Stomach smooth muscle (tissue), 2 donors: ENCODE results near the gene JPH3.
A peak's percentile ranks its signal among the peaks of the same experiment; 100 is the strongest.

ENCODE experiments used
- H3K27ac ChIP-seq: one replicate; pipeline ENCODE4 v1.7.0; 2013; ENCODE audit warnings: mild to moderate bottlenecking, low read length, inconsistent platforms
- H3K27me3 ChIP-seq, 2 donors: one replicate each; pipeline ENCODE4 v1.7.0; 2013; ENCODE audit warnings: low read length in 2 of 2; ENCODE audit not compliant: insufficient read depth in 2 of 2, control insufficient read depth in 1 of 2
- H3K36me3 ChIP-seq, 2 donors: one replicate each; pipeline ENCODE4 v1.7.0; 2013; ENCODE audit warnings: low read length in 2 of 2; ENCODE audit not compliant: control insufficient read depth in 2 of 2, insufficient read depth in 2 of 2
- H3K4me1 ChIP-seq: one replicate; pipeline ENCODE4 v1.7.0; 2013; ENCODE audit warnings: low read length; ENCODE audit not compliant: control insufficient read depth, insufficient read depth
- H3K4me3 ChIP-seq, 2 donors: one replicate each; pipeline ENCODE4 v1.7.0; 2013; ENCODE audit warnings: low read length in 2 of 2
- H3K9ac ChIP-seq, 2 donors: one replicate each; pipeline ENCODE4 v1.7.0; 2013; ENCODE audit warnings: low read length in 2 of 2, mild to moderate bottlenecking in 1 of 2
- H3K9me3 ChIP-seq, 2 donors: one replicate each; pipeline ENCODE4 v1.7.0; 2013; ENCODE audit warnings: low read length in 2 of 2; ENCODE audit not compliant: control insufficient read depth in 2 of 2
- donor health status: healthy.
- donor health status: Pancreatic carcinoma.

Gene JPH3

DNA sequence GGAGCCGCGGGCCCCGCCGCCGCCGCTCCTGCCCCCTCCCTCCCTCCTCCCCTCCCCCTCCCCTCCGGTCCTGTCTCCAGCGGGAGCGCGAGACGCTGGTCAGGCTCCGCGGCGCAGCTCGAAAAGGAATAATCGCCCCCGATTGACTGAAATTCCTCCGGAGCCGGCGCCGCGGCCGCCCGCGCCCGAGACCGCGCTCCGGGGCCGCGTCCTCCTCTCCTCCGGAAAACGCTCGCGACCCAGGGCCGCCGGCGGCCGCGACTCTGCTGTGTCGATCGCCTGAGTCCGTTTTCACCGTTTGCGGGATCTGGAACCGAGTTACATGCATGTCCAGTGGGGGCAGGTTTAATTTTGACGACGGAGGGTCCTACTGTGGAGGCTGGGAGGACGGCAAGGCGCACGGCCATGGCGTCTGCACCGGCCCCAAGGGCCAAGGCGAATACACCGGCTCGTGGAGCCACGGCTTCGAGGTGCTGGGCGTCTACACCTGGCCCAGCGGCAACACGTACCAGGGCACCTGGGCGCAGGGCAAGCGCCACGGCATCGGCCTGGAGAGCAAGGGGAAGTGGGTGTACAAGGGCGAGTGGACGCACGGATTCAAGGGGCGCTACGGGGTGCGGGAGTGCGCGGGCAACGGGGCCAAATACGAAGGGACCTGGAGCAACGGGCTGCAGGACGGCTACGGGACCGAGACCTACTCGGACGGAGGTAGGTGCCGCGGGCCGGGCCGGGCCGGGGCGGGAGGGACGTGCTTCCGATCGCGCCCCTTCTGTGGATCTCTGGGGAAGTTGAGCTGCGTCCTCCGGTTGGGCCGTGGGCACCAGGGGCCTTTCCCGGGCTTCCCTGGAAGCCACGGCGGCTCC, 744 bp downstream of the JPH3 start:
- Histone ChIP-seq H3K4me1 (peaks cover 6% of the 10 kb centered on the region), H3K4me3 (peak overlapping the region in 1 of 2 donors; percentile 35), H3K36me3 (no peaks in the 10 kb centered on the region), H3K27ac (no peak overlapping the region), H3K9me3 (peaks cover 0 to 4% of the 10 kb centered on the region in 2 donors), H3K27me3 (peaks cover 52 to 58% of the 10 kb centered on the region in 2 donors), H3K9ac (no peak overlapping the region)

DNA sequence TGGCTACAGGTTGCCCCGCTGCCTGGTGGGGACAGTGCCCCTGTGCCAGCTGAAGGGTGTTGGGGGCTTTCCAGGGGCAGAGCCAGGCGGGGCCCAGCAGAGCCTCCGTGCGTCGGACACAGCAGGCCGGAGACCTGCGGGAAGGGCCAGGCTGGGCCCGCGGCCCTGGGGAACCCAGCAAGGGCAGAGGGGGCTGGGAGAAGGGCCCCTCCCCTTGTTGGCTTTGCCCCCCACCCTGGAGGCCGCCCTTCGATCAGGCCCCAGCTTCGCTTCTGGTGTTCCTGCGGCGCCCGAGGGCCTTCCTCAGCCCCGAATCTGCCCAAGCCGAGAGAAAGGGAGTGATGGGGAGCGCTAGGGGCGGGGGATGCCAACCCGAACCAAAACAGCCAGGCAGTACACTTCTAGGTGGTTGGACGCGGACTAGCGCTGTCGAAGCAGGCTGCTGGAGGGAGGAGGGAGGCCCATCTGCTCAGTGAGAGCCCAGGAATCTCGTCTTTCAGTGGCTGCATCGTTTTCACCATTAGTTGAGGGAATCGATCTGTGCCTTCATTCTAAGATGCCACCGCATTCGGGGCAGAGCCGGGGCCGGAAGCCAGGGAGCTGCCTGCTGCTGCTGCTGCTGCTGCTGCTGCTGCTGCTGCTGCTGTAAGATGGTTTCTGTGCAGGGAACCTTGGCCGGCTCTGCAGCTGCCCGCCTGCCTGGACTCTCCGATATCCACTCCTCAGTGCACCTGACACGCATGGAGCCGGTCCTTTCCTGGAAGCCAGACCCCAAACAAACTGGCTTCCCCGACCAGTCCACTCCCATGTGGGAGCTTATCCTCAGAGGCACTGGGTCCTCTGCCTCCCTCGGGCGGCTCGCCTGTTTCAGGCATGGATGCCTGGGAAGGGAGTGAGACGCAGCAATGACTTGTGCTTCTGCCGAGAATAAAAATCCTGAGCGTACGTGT, 1.7 kb downstream of the JPH3 start:
- peaks cover 52 to 55% of the 10 kb centered on the region in 2 donors for H3K27me3 ChIP-seq
- H3K36me3 ChIP-seq = no peaks in the 10 kb centered on the region
- no peak overlapping the region for H3K27ac ChIP-seq
- no peak overlapping the region for H3K4me3 ChIP-seq
- H3K4me1 ChIP-seq = peaks cover 6% of the 10 kb centered on the region
- H3K9me3 ChIP-seq = peaks cover 0 to 4% of the 10 kb centered on the region in 2 donors
- H3K9ac ChIP-seq = no peak overlapping the region

DNA sequence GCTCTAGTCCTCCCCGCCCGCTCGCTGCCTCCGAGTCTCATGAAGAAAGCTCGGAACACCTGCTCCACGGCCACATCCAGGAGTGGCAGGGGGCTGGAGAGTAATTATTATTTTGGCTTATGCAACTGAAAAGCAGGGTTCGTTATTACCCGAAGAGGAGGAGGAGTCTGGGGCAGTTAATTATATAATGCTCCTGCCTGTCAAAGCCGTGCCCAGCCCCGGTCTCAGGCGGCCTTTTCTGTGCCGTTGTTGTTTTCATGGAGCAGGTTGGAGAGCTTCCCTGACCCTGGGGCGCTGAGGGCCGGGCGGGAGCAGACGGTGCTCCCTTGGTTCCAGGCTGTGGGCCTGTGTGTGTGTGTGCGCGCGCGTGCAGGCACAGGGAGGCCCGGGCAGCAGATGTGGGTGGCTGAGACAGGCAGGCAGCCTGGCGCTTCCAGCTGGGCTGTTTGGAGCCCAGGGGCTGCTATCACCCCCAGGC, 2.4 kb downstream of the JPH3 start:
- Histone ChIP-seq H3K27ac (no peak overlapping the region), H3K4me1 (peaks cover 6% of the 10 kb centered on the region), H3K9me3 (no peaks in the 10 kb centered on the region), H3K36me3 (no peaks in the 10 kb centered on the region), H3K27me3 (peaks cover 46 to 51% of the 10 kb centered on the region in 2 donors), H3K9ac (no peak overlapping the region), H3K4me3 (no peak overlapping the region)

DNA sequence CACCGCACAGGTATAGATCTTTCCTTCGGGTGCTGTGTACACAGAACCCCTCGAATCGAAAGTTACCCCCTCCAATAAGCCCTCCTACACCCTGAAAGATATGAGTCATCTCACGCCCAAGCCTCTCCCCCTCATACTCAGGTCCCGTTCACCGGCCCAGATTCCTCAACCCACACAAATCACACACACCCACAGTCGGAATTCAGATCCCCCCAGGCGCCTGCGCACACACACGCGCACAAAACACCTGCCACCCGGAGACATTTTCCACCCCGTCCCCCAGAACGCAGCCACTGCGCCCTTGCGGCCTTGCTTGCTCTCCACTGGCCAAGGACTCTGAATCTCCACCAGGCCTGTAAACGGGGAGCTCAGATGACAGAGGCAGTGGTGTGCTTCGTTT, 4.9 kb downstream of the JPH3 start:
- no peak overlapping the region for H3K4me3 ChIP-seq
- H3K4me1 ChIP-seq = peaks cover 6% of the 10 kb centered on the region
- H3K27me3 ChIP-seq = peaks cover 26 to 32% of the 10 kb centered on the region in 2 donors
- no peak overlapping the region for H3K9ac ChIP-seq
- H3K36me3 ChIP-seq = no peaks in the 10 kb centered on the region
- H3K27ac ChIP-seq = no peak overlapping the region
- H3K9me3 ChIP-seq = no peaks in the 10 kb centered on the region

DNA sequence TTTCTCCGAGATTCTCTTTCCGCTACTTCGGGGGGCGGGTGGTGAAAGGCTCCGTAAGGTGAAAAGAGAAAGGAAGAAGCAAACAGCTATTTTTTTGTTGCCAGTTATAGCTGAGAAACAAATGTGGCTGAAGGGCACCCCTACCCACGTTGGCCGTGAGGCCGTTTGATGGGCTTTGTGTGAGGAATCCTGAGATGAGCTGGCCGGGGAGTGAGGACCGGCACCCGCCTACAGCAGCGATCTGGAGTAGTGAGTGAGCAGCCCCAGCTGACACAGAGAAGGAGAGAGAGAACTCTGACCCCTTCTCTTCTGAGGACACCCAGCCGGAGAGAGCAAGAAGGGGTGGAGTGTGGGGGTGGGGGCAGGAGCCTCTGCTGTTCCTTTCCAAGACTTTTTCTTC, 5.6 kb downstream of the JPH3 start:
- no peak overlapping the region for H3K9ac ChIP-seq
- no peak overlapping the region for H3K27ac ChIP-seq
- H3K9me3 ChIP-seq = no peaks in the 10 kb centered on the region
- peaks cover 26 to 32% of the 10 kb centered on the region in 2 donors for H3K27me3 ChIP-seq
- peaks cover 4% of the 10 kb centered on the region for H3K4me1 ChIP-seq
- no peaks in the 10 kb centered on the region for H3K36me3 ChIP-seq
- H3K4me3 ChIP-seq = no peak overlapping the region

DNA sequence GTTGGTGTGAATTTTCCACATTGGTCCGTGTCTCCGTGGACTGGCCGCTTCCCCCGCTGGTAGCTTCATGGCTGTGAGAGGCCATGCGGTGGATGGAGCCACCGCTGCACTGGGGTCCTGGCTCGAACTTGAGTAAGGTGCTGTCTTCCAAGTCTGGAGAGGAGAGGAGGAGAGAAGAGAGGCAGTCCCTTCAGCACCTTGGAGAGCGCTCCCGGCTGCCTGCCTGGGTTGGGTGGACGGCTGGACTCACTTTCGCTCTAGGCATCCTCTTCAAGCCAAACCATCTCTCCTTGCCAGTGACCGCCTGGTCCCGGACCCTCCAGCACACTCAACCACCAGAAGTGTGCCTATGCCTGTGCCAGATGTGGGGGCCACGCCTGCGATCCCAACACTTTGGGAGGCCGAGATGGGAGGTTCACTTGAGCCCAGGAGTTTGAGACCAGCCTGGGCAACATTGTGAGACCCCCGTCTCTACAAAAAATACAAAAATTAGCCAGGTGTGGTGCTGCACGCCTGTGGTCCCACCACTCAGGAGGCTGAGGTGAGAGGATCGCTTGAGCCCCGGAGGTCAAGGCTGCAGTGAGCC, 6.2 kb downstream of the JPH3 start:
- Histone ChIP-seq H3K4me3 (no peak overlapping the region), H3K9ac (no peak overlapping the region), H3K4me1 (no peaks in the 10 kb centered on the region), H3K9me3 (no peaks in the 10 kb centered on the region), H3K27ac (no peak overlapping the region), H3K36me3 (no peaks in the 10 kb centered on the region), H3K27me3 (peaks cover 20 to 29% of the 10 kb centered on the region in 2 donors)

DNA sequence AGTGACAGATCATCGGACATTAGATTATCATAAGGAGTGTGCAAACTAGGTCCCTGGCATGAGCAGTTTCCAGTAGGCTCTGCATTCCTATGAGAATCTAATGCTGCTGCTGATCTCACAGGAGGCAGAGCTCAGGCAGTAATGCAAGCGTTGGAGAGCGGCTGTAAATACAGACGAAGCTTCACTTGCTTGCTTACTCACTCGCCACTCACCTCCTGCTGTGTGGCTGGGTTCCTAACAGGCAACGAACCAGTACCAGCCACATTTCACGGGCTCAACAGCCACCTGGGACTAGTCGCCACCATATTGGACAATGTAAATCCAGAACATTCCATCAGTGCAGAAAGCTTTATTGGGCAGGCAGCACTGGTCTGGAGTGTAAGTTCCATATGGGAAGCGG, 7.7 kb downstream of the JPH3 start:
- H3K27me3 ChIP-seq = peaks cover 10 to 17% of the 10 kb centered on the region in 2 donors
- H3K36me3 ChIP-seq = no peaks in the 10 kb centered on the region
- no peaks in the 10 kb centered on the region for H3K9me3 ChIP-seq
- H3K9ac ChIP-seq = no peak overlapping the region
- H3K4me1 ChIP-seq = no peaks in the 10 kb centered on the region
- no peak overlapping the region for H3K4me3 ChIP-seq
- no peak overlapping the region for H3K27ac ChIP-seq

DNA sequence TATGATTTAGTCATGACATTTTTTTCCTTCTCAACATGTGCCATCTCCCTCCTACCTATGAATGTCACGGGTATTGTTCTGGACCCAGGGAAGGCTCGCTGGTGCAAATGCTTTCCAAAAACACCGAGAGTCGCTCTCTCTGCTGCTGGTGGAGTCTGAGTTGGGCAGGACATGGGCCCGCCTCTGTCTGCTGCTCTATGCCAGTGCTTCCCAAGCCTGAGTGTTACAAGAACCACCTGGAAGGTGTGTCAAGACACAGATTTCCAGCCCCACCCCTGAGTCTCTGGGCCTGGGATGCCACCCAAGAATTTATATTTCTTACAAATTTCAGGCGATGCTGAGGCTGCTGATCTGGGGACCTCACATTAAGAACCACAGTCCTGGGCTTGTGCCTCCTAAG, 9.1 kb downstream of the JPH3 start:
- Histone ChIP-seq H3K27ac (no peak overlapping the region), H3K27me3 (peaks cover 0 to 13% of the 10 kb centered on the region in 2 donors)

DNA sequence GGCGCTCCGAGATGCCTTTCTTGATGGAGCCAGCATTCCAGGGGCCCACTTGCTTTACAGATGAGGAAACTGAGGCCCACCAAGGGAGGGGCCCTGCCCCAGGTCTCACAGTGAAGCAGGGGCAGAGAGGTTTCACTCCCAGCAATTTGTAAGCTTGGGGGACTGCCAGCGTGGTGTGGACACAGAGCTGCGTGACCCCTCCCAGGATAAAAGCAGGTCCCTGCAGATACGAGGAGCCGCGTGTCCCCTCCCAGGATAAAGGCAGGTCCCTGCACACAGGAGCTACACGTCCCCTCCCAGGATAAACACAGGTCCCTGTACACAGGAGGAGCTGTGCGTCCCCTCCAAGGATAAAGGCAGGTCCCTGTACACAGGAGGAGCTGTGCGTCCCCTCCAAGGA, 11.7 kb downstream of the JPH3 start:
- H3K9me3 ChIP-seq = no peaks in the 10 kb centered on the region
- no peak overlapping the region for H3K27ac ChIP-seq
- no peaks in the 10 kb centered on the region for H3K36me3 ChIP-seq
- H3K9ac ChIP-seq = no peak overlapping the region
- peaks cover 6 to 16% of the 10 kb centered on the region in 2 donors for H3K27me3 ChIP-seq
- H3K4me3 ChIP-seq = no peak overlapping the region
- no peaks in the 10 kb centered on the region for H3K4me1 ChIP-seq

More for the DNA sequence above, 9.1 kb downstream of the JPH3 start:
- no peak overlapping the region for H3K4me3 ChIP-seq
- no peaks in the 10 kb centered on the region for H3K4me1 ChIP-seq
- H3K9ac ChIP-seq = no peak overlapping the region
- H3K9me3 ChIP-seq = no peaks in the 10 kb centered on the region
- H3K36me3 ChIP-seq = no peaks in the 10 kb centered on the region

DNA sequence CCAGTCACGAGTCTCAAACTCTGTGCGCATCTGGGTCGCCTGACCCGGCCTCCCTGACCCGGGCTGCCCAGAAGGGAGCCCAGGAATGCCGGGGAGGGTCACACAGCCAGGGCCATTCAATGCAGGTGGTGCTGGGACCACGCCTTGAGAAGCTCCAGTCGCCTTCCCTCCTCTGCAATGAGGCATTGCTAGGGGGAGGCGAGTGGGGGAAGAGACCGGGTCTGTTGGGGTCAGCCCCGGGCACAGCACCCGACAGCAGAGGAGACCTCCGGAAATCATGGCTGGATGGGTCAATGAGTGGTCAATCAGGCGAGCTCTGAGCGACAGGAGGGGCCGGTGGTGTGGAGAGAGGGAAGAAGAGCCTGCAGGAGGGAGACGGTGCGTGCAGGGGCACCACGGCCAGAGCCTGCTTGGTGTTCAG, 13.3 kb downstream of the JPH3 start:
- Histone ChIP-seq H3K9me3 (no peaks in the 10 kb centered on the region), H3K36me3 (no peaks in the 10 kb centered on the region), H3K4me3 (no peak overlapping the region), H3K4me1 (no peaks in the 10 kb centered on the region), H3K9ac (no peak overlapping the region), H3K27me3 (peaks cover 6 to 16% of the 10 kb centered on the region in 2 donors), H3K27ac (no peak overlapping the region)
